ENCODE results near the gene LENG1. TPM values are rescaled to one million over a fixed set of nuclear protein-coding genes. Genes with fewer than 3 reads are reported as not detected.

LENG1 gene
- total RNA-seq, 1 donor from 2014 or later = 2.7 TPM

- Histone ChIP-seq H3K9ac (peak overlapping the region; percentile 94), H4K20me1 (ENCODE audit: low read depth) (peaks cover 53% of the 10 kb centered on the region), H3K79me2 (ENCODE audit: low read depth) (peaks cover 57% of the 10 kb centered on the region), H3K4me2 (peak overlapping the region; percentile 97), H3K4me1 (peaks cover 33% of the 10 kb centered on the region), H3F3A (ENCODE audit: low read depth) (peaks cover 70% of the 10 kb centered on the region), H3K27me3 (no peaks in the 10 kb centered on the region), H3K4me3 (peak overlapping the region; percentile 67), H2AFZ (replicated peaks) (no peak overlapping the region), H3K36me3 (peaks cover 17% of the 10 kb centered on the region), H3K27ac (peak overlapping the region; percentile 94), H3K9me3 (ENCODE audit: low read depth) (no peaks in the 10 kb centered on the region)
- H3K4me1 Mint-ChIP-seq = peaks cover 29% of the 10 kb centered on the region
- H3K4me3 Mint-ChIP-seq = peak overlapping the region; percentile 100
- peaks cover 7% of the 10 kb centered on the region for H3K27me3 Mint-ChIP-seq (ENCODE audit: insufficient read depth, low read depth)
- peak overlapping the region; percentile 100 for H3K27ac Mint-ChIP-seq
- no peak for DNase-seq (ENCODE audit: low spot score)
- peaks cover 24% of the 10 kb centered on the region for H3K36me3 Mint-ChIP-seq
- H3K9me3 Mint-ChIP-seq = no peaks in the 10 kb centered on the region
- no peak for TF ChIP-seq EZH2 (IDR thresholded peaks at IDR 0.05)
- no peak for TF ChIP-seq CTCF (IDR thresholded peaks at IDR 0.05)
- TF ChIP-seq EZH2phosphoT487 (IDR thresholded peaks at IDR 0.05) = no peak
These were observed 41.7 kb upstream of the LENG1 start for GRCh38 chr19:54201172-54201701.

- Histone ChIP-seq H3K9me3 (ENCODE audit: low read depth) (no peaks in the 10 kb centered on the region), H3K9ac (no peak overlapping the region), H4K20me1 (ENCODE audit: low read depth) (peaks cover 35% of the 10 kb centered on the region), H3K36me3 (peaks cover 17% of the 10 kb centered on the region), H3K79me2 (ENCODE audit: low read depth) (peaks cover 38% of the 10 kb centered on the region), H3K4me3 (no peak overlapping the region), H2AFZ (replicated peaks) (no peak overlapping the region), H3K27ac (no peak overlapping the region), H3K27me3 (no peaks in the 10 kb centered on the region), H3K4me2 (no peak overlapping the region), H3K4me1 (peaks cover 28% of the 10 kb centered on the region), H3F3A (ENCODE audit: low read depth) (peaks cover 51% of the 10 kb centered on the region)
- no peak for TF ChIP-seq EZH2phosphoT487 (IDR thresholded peaks at IDR 0.05)
- TF ChIP-seq CTCF (IDR thresholded peaks at IDR 0.05) = no peak
- TF ChIP-seq EZH2 (IDR thresholded peaks at IDR 0.05) = no peak
- Mint-ChIP-seq H3K36me3 (peaks cover 22% of the 10 kb centered on the region), H3K27ac (peak overlapping the region; percentile 85), H3K4me1 (peaks cover 26% of the 10 kb centered on the region), H3K4me3 (peak overlapping the region; percentile 84), H3K27me3 (ENCODE audit: insufficient read depth, low read depth) (peaks cover 7% of the 10 kb centered on the region), H3K9me3 (no peaks in the 10 kb centered on the region)
- DNase-seq (ENCODE audit: low spot score) = no peak
These were observed 39.9 kb upstream of the LENG1 start for GRCh38 chr19:54199401-54199800.

GRCh38 chr19:54197121-54197520 lies 37.6 kb upstream of the LENG1 start:
- no peak for DNase-seq (ENCODE audit: low spot score)
- Histone ChIP-seq H3K4me2 (no peak overlapping the region), H3F3A (ENCODE audit: low read depth) (peaks cover 37% of the 10 kb centered on the region), H3K4me3 (no peak overlapping the region), H3K9ac (no peak overlapping the region), H3K9me3 (ENCODE audit: low read depth) (no peaks in the 10 kb centered on the region), H3K27me3 (no peaks in the 10 kb centered on the region), H3K36me3 (peaks cover 11% of the 10 kb centered on the region), H3K27ac (no peak overlapping the region), H2AFZ (replicated peaks) (no peak overlapping the region), H3K79me2 (ENCODE audit: low read depth) (peaks cover 30% of the 10 kb centered on the region), H4K20me1 (ENCODE audit: low read depth) (peaks cover 17% of the 10 kb centered on the region), H3K4me1 (peaks cover 12% of the 10 kb centered on the region)
- Mint-ChIP-seq H3K9me3 (no peaks in the 10 kb centered on the region), H3K4me1 (peaks cover 18% of the 10 kb centered on the region), H3K4me3 (no peak overlapping the region), H3K27me3 (ENCODE audit: insufficient read depth, low read depth) (peaks cover 11% of the 10 kb centered on the region), H3K27ac (no peak overlapping the region), H3K36me3 (peaks cover 18% of the 10 kb centered on the region)
- TF ChIP-seq CTCF (IDR thresholded peaks at IDR 0.05) (no peak), EZH2 (IDR thresholded peaks at IDR 0.05) (no peak), EZH2phosphoT487 (IDR thresholded peaks at IDR 0.05) (no peak)
